OCI-LY7 (cell line): ENCODE results near the gene GBGT1.

Source experiments
- CTCF ChIP-seq: fragments of 200-600 bp; sonication (generic); conservative IDR thresholded peaks from 2 replicates; pipeline ENCODE4 v1.5.1; 2014; ENCODE audit warnings: mild to moderate bottlenecking, antibody characterized with exemption, low read length, moderate library complexity, mixed read lengths
- EZH2phosphoT487 ChIP-seq: fragments of 200-600 bp; sonication (generic); IDR thresholded peaks from 2 replicates; pipeline ENCODE4 v1.6.1; 2018; ENCODE audit warnings: low read depth, borderline replicate concordance, mild to moderate bottlenecking, mixed run types, antibody characterized with exemption, low read length, moderate library complexity, mixed read lengths

- no peak for TF ChIP-seq CTCF
- no peak for TF ChIP-seq EZH2phosphoT487
Observed at GRCh38 chr9:133188843-133189180, 25.1 kb upstream of the GBGT1 start.
